Transverse colon (tissue), 4 donors: Measurements from ENCODE around the gene AIP.

Source experiments
- CTCF ChIP-seq, 5 experiments: fragments of 200-600 bp in 3 of 5; fragments of 450-650 bp in 2 of 5; sonication (generic) in 3 of 5; IDR thresholded peaks; 1 replicate in 2 of 5; 2 replicates in 3 of 5; pipeline ENCODE4 v1.5.1; 2016 to 2017; ENCODE audit warnings: antibody characterized with exemption in 5 of 5, inconsistent platforms in 3 of 5, mild to moderate bottlenecking in 2 of 5, moderate library complexity in 1 of 5
- POLR2A ChIP-seq: fragments of 450-650 bp; IDR thresholded peaks from one replicate; pipeline ENCODE4 v1.6.1; 2016; ENCODE audit warnings: antibody characterized with exemption, mild to moderate bottlenecking, moderate library complexity
- POLR2AphosphoS5 ChIP-seq, 3 donors: sonication (generic); formaldehyde crosslinking; IDR thresholded peaks; one replicate each; pipeline ENCODE4 v1.6.1; 2016; ENCODE audit warnings: antibody characterized with exemption in 3 of 3

DNA sequence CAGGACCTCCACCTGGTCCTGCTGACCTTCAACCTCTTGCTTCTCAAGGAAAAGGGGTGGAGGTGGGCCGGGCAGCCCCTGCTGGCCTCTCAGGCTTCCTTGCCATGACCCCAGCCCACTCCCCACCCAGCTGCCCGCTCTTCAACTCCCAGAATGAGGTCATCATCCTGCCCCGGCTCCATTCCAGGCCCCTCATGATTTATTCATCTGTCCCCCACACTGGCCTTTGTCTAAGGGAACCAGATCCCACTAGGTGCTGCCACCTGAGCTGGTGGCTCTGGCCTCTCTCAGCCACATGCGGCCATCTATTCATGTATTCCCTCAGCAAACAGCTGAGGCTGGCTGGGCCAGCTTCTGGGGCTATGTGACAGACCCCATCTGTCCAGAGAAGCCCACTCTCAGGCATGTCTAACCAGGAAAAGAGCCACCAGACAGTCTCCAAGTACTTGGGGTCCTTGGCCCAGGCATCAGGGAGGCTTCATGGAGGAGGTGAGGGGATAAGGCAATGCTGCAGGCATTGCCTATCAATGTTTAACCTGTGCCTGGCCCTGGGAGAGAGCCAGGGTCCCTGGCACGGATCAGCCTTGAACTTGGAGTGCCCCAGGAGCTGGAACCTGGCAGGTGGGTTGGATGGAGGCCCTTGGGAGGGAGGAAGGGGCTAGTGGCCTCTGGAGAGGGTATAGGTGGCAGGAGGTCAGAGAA lies 42.6 kb downstream of the AIP start:
- TF ChIP-seq CTCF (IDR thresholded peaks at IDR 0.05) = no peak
- no peak for TF ChIP-seq POLR2A
- TF ChIP-seq POLR2AphosphoS5 (IDR thresholded peaks at IDR 0.05) = no peak
